ENCODE data around the gene VAX1.

VAX1 gene

GRCh38 chr10:117163954-117164548 lies 26.0 kb upstream of the VAX1 start:
- DNase-seq, result no peak

GRCh38 chr10:117163061-117163953 lies 25.2 kb upstream of the VAX1 start:
- DNase-seq, result no peak

- no peak for DNase-seq
Measured at GRCh38 chr10:117162093-117163060, 24.3 kb upstream of the VAX1 start.

DNA sequence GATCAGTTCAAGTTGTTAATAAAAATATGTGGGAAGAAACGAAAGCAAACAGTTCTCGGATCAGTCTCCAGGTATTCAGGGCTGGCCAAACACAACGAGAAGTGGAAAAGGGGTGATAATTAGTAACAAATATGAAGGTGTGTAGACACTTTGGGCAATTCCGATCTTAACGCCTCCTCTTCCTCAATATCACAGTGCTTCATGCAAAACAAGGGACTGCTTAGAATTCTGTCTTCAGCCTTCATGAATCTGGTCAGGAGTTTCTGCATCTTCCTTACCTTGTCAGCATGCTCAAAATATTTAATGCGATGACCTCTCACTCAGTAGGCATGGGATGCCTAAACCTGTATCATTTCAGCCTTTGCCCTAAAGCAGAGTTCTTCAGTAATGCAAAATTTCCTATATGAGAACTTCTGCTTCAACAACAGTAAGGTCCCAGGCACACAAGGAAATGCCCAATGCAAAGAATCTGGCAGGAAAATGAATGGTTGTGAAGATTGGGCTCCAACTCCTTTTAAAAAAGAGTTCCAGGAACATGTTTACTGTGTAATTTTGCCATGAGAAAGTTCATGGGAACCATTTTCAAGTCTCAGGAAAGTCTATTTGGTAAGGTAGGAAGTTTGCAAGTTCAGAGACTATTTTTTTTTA lies 23.4 kb upstream of the VAX1 start:
- no peak for DNase-seq

DNA sequence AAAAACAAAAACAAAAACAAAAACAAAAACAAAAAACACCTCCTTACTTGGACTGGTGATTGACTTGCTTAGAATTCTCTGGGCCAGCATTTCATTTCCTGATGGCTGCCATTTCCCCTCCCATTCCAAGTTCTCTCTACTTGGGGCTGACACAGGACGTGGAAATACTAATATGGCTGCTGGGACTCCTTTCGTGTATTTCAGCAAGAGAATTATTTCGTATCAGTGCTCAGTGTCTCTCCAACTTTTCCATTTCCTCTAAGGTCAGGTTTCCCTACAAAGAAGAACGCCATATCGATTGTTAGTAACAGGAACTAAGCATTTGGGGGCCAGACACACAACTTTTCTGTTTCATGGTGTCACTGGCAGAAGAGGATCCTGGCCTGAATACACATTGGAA lies 22.5 kb upstream of the VAX1 start:
- no peak for DNase-seq

DNA sequence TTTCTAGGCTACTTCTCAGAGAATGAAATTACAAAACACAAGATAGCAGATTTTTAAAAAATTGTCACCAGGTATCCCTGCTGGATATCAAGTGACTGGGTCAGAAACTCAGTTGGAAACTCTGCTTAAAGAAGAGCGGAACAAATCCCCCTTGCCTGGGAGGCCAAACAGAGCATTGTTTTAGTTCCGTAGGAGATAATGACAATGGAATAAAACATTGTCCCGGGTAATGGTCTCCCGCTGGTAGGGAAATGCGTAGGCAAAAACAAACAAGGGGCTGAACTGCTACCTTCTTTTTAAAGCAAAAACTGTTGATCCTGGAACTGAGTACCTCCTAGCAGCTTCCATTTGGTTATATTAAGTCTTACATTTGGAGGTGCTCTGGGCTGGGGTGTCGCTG lies 21.3 kb upstream of the VAX1 start:
- no peak for DNase-seq

DNA sequence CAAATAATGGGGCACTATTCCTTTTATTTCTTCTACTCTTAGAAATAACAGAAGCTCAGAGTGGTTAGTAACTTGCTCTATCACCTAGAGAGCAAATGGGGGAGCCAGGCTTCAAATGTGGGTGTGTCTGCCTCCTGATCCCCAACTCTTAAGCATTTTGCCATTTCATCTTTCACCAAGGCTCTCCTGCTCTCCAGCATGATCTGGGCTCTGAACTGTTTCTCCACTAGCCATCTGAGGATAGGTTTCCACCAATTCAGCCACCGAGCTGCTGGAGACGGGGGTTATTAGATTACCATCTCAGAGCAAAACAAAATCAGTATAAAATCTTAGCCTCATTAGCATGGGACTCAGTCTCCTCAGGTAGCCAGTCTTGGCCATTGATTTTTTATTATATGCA lies 20.2 kb upstream of the VAX1 start:
- no peak for DNase-seq

GRCh38 chr10:117152668-117153067 lies 14.6 kb upstream of the VAX1 start:
- DNase-seq, result no peak

GRCh38 chr10:117148284-117148683 lies 10.2 kb upstream of the VAX1 start:
- DNase-seq, result no peak

GRCh38 chr10:117145019-117145418 lies 6.9 kb upstream of the VAX1 start:
- DNase-seq, result no peak

DNA sequence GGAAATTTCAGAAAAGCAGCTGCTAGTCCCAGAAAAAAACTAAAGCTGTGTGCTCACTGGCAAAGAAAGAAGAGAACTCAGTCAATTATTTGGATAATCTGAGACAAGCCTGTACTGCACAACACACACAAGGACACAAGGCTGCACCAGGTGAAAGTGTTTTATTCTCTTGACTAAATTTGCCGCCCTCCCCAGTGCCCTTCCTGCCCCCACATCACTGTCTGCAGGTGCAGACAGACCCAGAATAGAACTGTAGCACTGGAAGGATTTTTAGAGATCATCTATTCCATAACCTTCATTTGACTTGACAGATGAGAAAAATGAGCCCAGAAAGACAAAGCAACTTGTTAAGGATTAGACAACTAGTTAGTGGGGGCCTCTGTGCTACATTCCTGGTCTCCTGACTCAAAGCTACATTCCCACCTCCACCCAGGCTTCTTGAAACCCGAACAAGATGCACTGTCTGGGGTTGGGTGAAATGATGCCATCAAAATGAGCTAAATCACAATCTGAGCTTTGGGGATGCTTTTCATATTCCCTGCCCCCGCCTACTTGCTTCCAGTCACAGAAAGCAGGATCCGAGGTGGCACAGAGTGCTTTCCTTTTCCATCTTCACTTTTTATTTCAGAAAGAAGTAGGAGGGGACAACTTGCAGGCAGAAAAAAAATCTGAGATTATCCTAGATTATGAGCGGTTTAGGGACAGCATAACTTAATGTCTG lies 5.2 kb upstream of the VAX1 start:
- DNase-seq, result no peak

DNA sequence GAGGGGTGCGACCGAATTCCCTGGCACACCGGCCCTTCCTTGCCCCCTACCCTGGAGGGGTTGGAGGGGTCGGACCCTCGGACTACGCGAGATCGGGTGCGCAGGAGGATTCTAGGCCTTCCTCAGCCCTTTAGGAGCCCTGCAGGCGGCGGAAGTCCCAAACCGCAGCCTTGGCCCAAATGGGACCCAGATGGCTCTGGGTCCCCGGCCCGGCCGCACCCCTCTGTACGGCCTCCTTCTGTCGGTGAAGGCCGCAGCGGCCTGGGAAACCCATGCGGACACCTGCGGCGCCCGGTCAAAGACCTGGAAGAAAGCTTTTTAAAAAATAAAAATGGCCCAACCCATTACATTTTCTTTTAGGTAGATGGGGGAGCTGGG lies 2.4 kb upstream of the VAX1 start:
- DNase-seq, result no peak

DNA sequence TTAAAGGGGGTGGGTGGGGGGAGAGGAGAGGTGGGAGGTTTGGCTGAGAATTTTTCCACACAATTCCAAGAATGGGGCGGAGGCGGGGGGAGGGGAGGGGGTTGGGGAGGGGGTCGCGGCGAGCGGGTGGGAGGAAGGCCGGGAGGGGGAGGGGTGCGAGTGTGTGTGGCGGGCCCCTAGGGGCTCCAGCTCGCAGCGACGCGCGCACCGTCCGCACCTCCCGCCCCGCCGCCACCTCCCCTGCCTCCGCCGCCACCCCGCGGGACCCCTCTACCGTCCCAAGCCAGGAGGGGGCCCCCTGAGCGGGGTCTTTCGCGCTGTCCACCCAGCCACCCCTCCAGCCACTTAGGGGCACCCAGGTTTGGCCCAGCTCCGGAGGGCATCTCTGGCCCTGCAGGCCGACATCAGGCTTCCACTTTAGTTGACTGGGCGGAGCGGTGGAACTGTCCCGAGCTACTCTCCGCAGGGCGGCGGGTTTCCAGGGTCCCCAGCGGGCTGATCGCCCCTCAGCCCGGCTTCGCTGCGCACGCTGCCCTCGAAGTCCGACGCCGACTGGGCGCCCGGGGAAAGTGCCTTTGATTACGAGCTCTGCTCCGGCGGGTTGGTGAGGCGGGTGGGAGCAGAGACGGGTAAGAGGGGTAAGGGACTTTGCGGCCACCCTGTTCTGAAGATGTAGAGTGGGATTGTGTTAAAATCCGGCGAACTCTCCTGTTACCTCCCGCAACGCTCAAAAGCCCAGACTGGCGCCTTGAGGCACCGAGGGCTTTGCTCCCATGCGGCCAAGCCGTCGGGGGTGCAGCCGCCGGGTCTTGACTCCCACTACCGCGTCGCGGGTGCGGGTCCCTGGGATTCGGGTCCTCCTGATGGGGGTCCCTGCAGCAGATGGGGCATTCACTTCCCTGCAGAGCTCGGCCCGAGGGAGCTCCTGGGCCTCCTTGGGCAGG lies 1.8 kb upstream of the VAX1 start:
- no peak for DNase-seq

GRCh38 chr10:117138838-117139580 lies 939 bp upstream of the VAX1 start:
- no peak for DNase-seq

DNA sequence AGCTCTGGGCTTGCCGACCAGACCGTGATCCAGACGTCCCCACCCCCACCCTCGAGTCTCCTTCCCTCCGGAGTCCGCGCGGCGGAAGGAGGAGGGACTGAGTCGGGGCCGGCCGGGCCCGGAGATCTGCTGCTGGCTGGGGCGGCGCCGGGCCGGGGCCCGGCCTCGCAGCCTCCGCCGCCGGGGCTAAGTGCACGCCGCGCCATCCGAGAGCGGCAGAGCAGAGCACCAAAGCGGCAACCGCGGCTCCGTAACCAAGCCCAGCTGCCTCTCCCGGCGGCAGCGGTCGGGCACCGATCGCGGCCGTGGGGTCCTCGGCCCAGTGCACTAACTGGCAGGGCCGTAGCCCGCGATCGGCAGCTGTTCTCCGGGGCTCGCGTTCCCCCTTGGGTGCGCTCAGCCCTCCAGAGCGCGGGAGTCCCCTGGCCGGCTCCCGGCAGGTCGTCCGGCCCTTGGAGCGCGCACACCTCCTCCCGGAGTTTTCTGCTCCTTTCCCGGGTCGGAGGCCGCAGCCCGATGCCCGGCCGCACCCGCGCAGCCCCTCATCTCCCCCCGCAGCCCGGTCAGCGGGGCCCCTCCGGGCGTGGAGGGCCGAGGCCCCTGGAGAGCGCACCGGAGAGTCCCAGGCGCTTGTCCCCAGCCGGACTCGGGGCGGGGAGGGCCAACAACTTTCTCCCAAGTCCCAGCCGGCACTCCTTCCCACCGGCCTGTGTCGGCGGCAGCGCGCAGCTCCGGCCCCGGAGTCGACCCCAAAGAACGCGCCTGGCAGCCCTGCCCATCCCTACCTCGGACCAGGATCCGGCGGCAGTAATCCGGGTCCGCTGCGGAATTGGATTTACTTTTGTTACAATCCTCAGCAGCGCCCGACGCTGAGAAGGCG lies 799 bp downstream of the VAX1 start:
- no peak for DNase-seq

GRCh38 chr10:117136391-117136975 lies 1.6 kb downstream of the VAX1 start:
- DNase-seq, result no peak

- no peak for DNase-seq
Measured at GRCh38 chr10:117135480-117136140, 2.5 kb downstream of the VAX1 start.

DNA sequence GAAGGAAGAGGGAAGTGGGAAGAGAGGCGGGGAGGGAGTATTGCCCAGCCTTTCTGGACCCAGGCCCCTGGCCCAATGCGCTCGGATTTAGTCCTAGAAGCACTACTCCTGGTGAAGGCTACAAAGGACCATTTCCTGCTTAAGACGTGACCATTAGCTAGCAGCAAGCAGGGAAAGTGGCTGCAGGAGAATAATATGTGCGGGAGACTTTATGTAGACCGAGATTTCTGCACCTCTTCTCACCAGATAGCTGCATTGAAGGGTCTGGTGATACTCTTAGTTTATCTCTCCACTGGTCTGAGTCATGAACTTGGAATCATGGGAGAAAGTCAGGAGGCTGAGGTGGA lies 3.1 kb downstream of the VAX1 start:
- DNase-seq, result no peak

Measured in SIG-M5 (cell line).